ENCODE measurements around the gene PRPF31. TPM values are rescaled to one million over a fixed set of nuclear protein-coding genes. Genes with fewer than 3 reads are reported as not detected.

PRPF31 gene
- total RNA-seq, 1 experiment from 2014 or later: 62.4 TPM

GRCh38 chr19:54104998-54105715 is 10.4 kb upstream of the PRPF31 start:
- in situ Hi-C loops (cut with HindIII; ENCODE audit: low pct_unique_long_range_greater_than_20kb, low sequenced_read_pairs): no loop called here
- no peak for DNase-seq (ENCODE audit: low read depth, low spot score)

GRCh38 chr19:54105796-54106195 is 9.8 kb upstream of the PRPF31 start:
- no peak for DNase-seq (ENCODE audit: low read depth, low spot score)
- in situ Hi-C loops (cut with HindIII; ENCODE audit: low pct_unique_long_range_greater_than_20kb, low sequenced_read_pairs): no loop called here

- in situ Hi-C loops (cut with HindIII; ENCODE audit: low pct_unique_long_range_greater_than_20kb, low sequenced_read_pairs): no loop called here
- DNase-seq (ENCODE audit: low read depth, low spot score): no peak
Observed at GRCh38 chr19:54106716-54107115, 8.8 kb upstream of the PRPF31 start.

GRCh38 chr19:54107876-54108490 is 7.6 kb upstream of the PRPF31 start:
- DNase-seq (ENCODE audit: low read depth, low spot score): no peak
- in situ Hi-C loops (cut with HindIII; ENCODE audit: low pct_unique_long_range_greater_than_20kb, low sequenced_read_pairs): no loop called here

GRCh38 chr19:54108496-54108895 is 7.1 kb upstream of the PRPF31 start:
- no peak for DNase-seq (ENCODE audit: low read depth, low spot score)
- in situ Hi-C loops (cut with HindIII; ENCODE audit: low pct_unique_long_range_greater_than_20kb, low sequenced_read_pairs): no loop called here

GRCh38 chr19:54109651-54110050 is 5.9 kb upstream of the PRPF31 start:
- in situ Hi-C loops (cut with HindIII; ENCODE audit: low pct_unique_long_range_greater_than_20kb, low sequenced_read_pairs): no loop called here
- DNase-seq (ENCODE audit: low read depth, low spot score): no peak

- in situ Hi-C loops (cut with HindIII; ENCODE audit: low pct_unique_long_range_greater_than_20kb, low sequenced_read_pairs): no loop called here
- peak; percentile 56 for DNase-seq (ENCODE audit: low read depth, low spot score)
Observed at GRCh38 chr19:54114340-54115108, 1.0 kb upstream of the PRPF31 start.

- DNase-seq (ENCODE audit: low read depth, low spot score): no peak
- in situ Hi-C loops (cut with HindIII; ENCODE audit: low pct_unique_long_range_greater_than_20kb, low sequenced_read_pairs): no loop called here
Observed at GRCh38 chr19:54121259-54121658, 5.7 kb downstream of the PRPF31 start.

- in situ Hi-C loops (cut with HindIII; ENCODE audit: low pct_unique_long_range_greater_than_20kb, low sequenced_read_pairs): no loop called here
- DNase-seq (ENCODE audit: low read depth, low spot score): no peak
Observed at GRCh38 chr19:54123682-54124081, 8.1 kb downstream of the PRPF31 start.

- in situ Hi-C loops (cut with HindIII; ENCODE audit: low pct_unique_long_range_greater_than_20kb, low sequenced_read_pairs): no loop called here
Observed at GRCh38 chr19:54124393-54124792, 8.8 kb downstream of the PRPF31 start.

GRCh38 chr19:54125713-54126112 is 10.2 kb downstream of the PRPF31 start:
- in situ Hi-C loops (cut with HindIII; ENCODE audit: low pct_unique_long_range_greater_than_20kb, low sequenced_read_pairs): no loop called here
- DNase-seq (ENCODE audit: low read depth, low spot score): no peak

More at GRCh38 chr19:54124393-54124792, 8.8 kb downstream of the PRPF31 start:
- DNase-seq (ENCODE audit: low read depth, low spot score): no peak

- DNase-seq (ENCODE audit: low read depth, low spot score): no peak
- in situ Hi-C loops (cut with HindIII; ENCODE audit: low pct_unique_long_range_greater_than_20kb, low sequenced_read_pairs): no loop called here
Observed at GRCh38 chr19:54127688-54128440, 12.3 kb downstream of the PRPF31 start.

GRCh38 chr19:54128441-54128725 is 12.8 kb downstream of the PRPF31 start:
- no peak for DNase-seq (ENCODE audit: low read depth, low spot score)
- in situ Hi-C loops (cut with HindIII; ENCODE audit: low pct_unique_long_range_greater_than_20kb, low sequenced_read_pairs): no loop called here

GRCh38 chr19:54128796-54129616 is 13.5 kb downstream of the PRPF31 start:
- no peak for DNase-seq (ENCODE audit: low read depth, low spot score)
- in situ Hi-C loops (cut with HindIII; ENCODE audit: low pct_unique_long_range_greater_than_20kb, low sequenced_read_pairs): no loop called here

GRCh38 chr19:54129617-54129996 is 14.1 kb downstream of the PRPF31 start:
- in situ Hi-C loops (cut with HindIII; ENCODE audit: low pct_unique_long_range_greater_than_20kb, low sequenced_read_pairs): no loop called here
- no peak for DNase-seq (ENCODE audit: low read depth, low spot score)

- DNase-seq (ENCODE audit: low read depth, low spot score): peak; percentile 23
- in situ Hi-C loops (cut with HindIII; ENCODE audit: low pct_unique_long_range_greater_than_20kb, low sequenced_read_pairs): no loop called here
Observed at GRCh38 chr19:54133312-54133956, 17.9 kb downstream of the PRPF31 start.

GRCh38 chr19:54133957-54134590 is 18.5 kb downstream of the PRPF31 start:
- no peak for DNase-seq (ENCODE audit: low read depth, low spot score)
- in situ Hi-C loops (cut with HindIII; ENCODE audit: low pct_unique_long_range_greater_than_20kb, low sequenced_read_pairs): no loop called here
